ENCODE measurements around the gene DCDC1. TPM values are rescaled to one million over a fixed set of nuclear protein-coding genes. Genes with fewer than 3 reads are reported as not detected.

DCDC1 gene
- total RNA-seq, 1 experiment from 2014 or later = 1.5 TPM

GRCh38 chr11:30832831-30833230 is 536.7 kb downstream of the DCDC1 start:
- no peak overlapping the region for H2AFZ ChIP-seq (ENCODE audit: low read depth, low read length, poor library complexity, severe bottlenecking)
- H3K4me3 ChIP-seq (replicated peaks in 1 of 2; ENCODE audit: low read depth in 1 of 2, low read length in 2 of 2) = no peak overlapping the region
- H3K27ac ChIP-seq (ENCODE audit: low read depth, low read length) = no peak overlapping the region
- intact Hi-C loops (cut with micrococcal nuclease) = no loop called here
- no peak for DNase-seq (ENCODE audit: low read depth, low spot score)
- no peak for TF ChIP-seq EZH2phosphoT487 (IDR thresholded peaks at IDR 0.05; ENCODE audit: borderline replicate concordance)
- TF ChIP-seq POLR2A (IDR thresholded peaks at IDR 0.05; ENCODE audit: borderline replicate concordance, extremely low read depth, insufficient read depth, insufficient read length) = no peak
- TF ChIP-seq, protein P1, sequence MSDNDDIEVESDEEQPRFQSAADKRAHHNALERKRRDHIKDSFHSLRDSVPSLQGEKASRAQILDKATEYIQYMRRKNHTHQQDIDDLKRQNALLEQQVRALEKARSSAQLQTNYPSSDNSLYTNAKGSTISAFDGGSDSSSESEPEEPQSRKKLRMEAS (IDR thresholded peaks at IDR 0.05) = no peak
- TF ChIP-seq CBX3 (IDR thresholded peaks at IDR 0.05; ENCODE audit: low read depth) = no peak
- no peak for TF ChIP-seq POLR2AphosphoS5 (IDR thresholded peaks at IDR 0.05; ENCODE audit: low read depth, low read length)
- TF ChIP-seq SP1 (IDR thresholded peaks at IDR 0.05; ENCODE audit: low read depth) = no peak
- no TSS peak for BruUV-seq (replicated peaks)
- H3K9me2 ChIP-seq (ENCODE audit: insufficient read depth) = no peaks in the 10 kb centered on the region
- no peaks in the 10 kb centered on the region for H3K36me3 ChIP-seq (ENCODE audit: control insufficient read depth in 1 of 2, insufficient read depth in 2 of 2, low read length in 2 of 2)
- H3K4me1 ChIP-seq (ENCODE audit: control insufficient read depth in 1 of 2, insufficient read depth in 2 of 2, low read length in 2 of 2) = no peaks in the 10 kb centered on the region
- ChIA-PET POLR2A (no interaction called here), RAD21 (ENCODE audit: low non-redundant PET in 1 of 2, low total read pairs in 2 of 2, uncharacterized antibody in 2 of 2, unreplicated experiment in 2 of 2) (no interaction called here), CTCF (no interaction called here)
- H3K9ac ChIP-seq (ENCODE audit: low read length) = no peak overlapping the region
- H3K9me3 ChIP-seq (ENCODE audit: control insufficient read depth in 1 of 2, insufficient read depth in 1 of 2, low read depth in 1 of 2, low read length in 2 of 2) = no peaks in the 10 kb centered on the region
- H3K4me2 ChIP-seq (ENCODE audit: low read length) = no peak overlapping the region
- H3K27me3 ChIP-seq (ENCODE audit: insufficient read depth, low read length) = peaks cover 24% of the 10 kb centered on the region
- ATAC-seq = no peak
- no peaks in the 10 kb centered on the region for H4K20me1 ChIP-seq (ENCODE audit: insufficient read depth)
- H3K79me2 ChIP-seq (ENCODE audit: insufficient read depth, low read length) = no peaks in the 10 kb centered on the region

GRCh38 chr11:30830681-30831080 is 538.9 kb downstream of the DCDC1 start:
- no peaks in the 10 kb centered on the region for H3K79me2 ChIP-seq (ENCODE audit: insufficient read depth, low read length)
- no peak overlapping the region for H3K9ac ChIP-seq (ENCODE audit: low read length)
- RAD21 ChIA-PET (ENCODE audit: low non-redundant PET in 1 of 2, low total read pairs in 2 of 2, uncharacterized antibody in 2 of 2, unreplicated experiment in 2 of 2) = no interaction called here
- H3K36me3 ChIP-seq (ENCODE audit: control insufficient read depth in 1 of 2, insufficient read depth in 2 of 2, low read length in 2 of 2) = no peaks in the 10 kb centered on the region
- POLR2A ChIA-PET = no interaction called here
- H3K9me2 ChIP-seq (ENCODE audit: insufficient read depth) = no peaks in the 10 kb centered on the region
- H3K4me1 ChIP-seq (ENCODE audit: control insufficient read depth in 1 of 2, insufficient read depth in 2 of 2, low read length in 2 of 2) = no peaks in the 10 kb centered on the region
- peaks cover 25% of the 10 kb centered on the region for H3K27me3 ChIP-seq (ENCODE audit: insufficient read depth, low read length)
- ATAC-seq (no peak), DNase-seq (ENCODE audit: low read depth, low spot score) (no peak)
- H3K27ac ChIP-seq (ENCODE audit: low read depth, low read length) = no peak overlapping the region
- H4K20me1 ChIP-seq (ENCODE audit: insufficient read depth) = no peaks in the 10 kb centered on the region
- BruUV-seq (replicated peaks) = no TSS peak
- no peak overlapping the region for H3K4me2 ChIP-seq (ENCODE audit: low read length)
- CTCF ChIA-PET = no interaction called here
- intact Hi-C loops (cut with micrococcal nuclease) = no loop called here
- H2AFZ ChIP-seq (ENCODE audit: low read depth, low read length, poor library complexity, severe bottlenecking) = no peak overlapping the region
- H3K4me3 ChIP-seq (replicated peaks in 1 of 2; ENCODE audit: low read depth in 1 of 2, low read length in 2 of 2) = no peak overlapping the region
- TF ChIP-seq SP1 (IDR thresholded peaks at IDR 0.05; ENCODE audit: low read depth) (no peak), EGR1 (IDR thresholded peaks at IDR 0.05; ENCODE audit: low read depth) (no peak), EZH2phosphoT487 (IDR thresholded peaks at IDR 0.05; ENCODE audit: borderline replicate concordance) (no peak), POLR2AphosphoS5 (IDR thresholded peaks at IDR 0.05; ENCODE audit: low read depth, low read length) (no peak), FOSL1 (IDR thresholded peaks at IDR 0.05; ENCODE audit: low read depth) (no peak), SRF (IDR thresholded peaks at IDR 0.05; ENCODE audit: low read depth) (no peak), JUND (IDR thresholded peaks at IDR 0.05) (no peak), ZNF274 (IDR thresholded peaks at IDR 0.05; ENCODE audit: low read depth, low read length) (no peak), RAD21 (IDR thresholded peaks at IDR 0.05; ENCODE audit: low read depth) (no peak), ATF3 (IDR thresholded peaks at IDR 0.05) (no peak), ELF1 (IDR thresholded peaks at IDR 0.05; ENCODE audit: borderline replicate concordance, low read depth) (no peak), EZH2 (IDR thresholded peaks at IDR 0.05) (no peak), TCF7L2 (IDR thresholded peaks at IDR 0.05; ENCODE audit: borderline replicate concordance, extremely low read depth, insufficient read depth, insufficient read length) (no peak), SIN3A (IDR thresholded peaks at IDR 0.05; ENCODE audit: low read depth) (no peak), POLR2A (IDR thresholded peaks at IDR 0.05; ENCODE audit: borderline replicate concordance, extremely low read depth, insufficient read depth, insufficient read length) (no peak)
- H3K9me3 ChIP-seq (ENCODE audit: control insufficient read depth in 1 of 2, insufficient read depth in 1 of 2, low read depth in 1 of 2, low read length in 2 of 2) = no peaks in the 10 kb centered on the region

Data from HCT116 (cell line).